GM19240 (cell line): ENCODE measurements around the gene DTNBP1.

Experiments used
- DNase-seq: peaks from one replicate; pipeline ENCODE4 v3.0.0; 2011; ENCODE audit warnings: low spot score; ENCODE audit not compliant: insufficient read length

Gene DTNBP1

DNA sequence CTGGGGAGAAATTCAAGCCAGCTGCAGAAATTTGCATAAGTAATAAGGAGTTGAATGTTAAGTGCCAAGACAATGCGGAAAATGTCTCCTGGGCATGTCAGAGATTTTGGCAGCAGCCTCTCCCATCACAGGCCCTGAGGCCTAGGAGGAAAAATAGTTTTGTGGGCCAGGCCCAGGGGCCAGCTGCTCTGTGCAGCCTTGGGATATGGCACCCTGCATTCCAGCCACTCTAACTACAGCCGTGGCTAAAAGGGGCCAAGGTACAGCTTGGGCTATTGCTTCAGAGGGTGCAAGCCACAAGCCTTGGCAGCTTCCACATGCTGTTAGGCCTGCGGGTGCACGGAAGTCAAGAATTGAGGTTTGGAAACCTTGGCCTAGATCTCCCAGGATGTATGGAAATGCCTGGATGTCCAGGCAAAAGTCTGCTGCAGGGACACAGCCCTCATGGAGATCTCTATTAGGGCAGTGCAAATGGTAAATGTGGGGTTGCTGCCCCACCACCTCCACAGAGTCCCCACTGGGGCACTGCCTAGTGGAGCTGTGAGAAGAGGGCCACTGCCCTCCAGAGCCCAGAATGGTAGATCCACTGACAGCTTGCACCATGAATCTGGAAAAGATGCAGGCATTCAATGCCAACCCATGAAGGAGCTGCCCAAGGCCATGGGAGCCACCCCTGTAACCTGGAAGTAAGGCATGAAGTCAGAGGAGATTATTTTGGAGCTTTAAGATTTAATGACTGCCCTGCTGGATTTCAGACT, 126.5 kb downstream of the DTNBP1 start:
- no peak for DNase-seq

DNA sequence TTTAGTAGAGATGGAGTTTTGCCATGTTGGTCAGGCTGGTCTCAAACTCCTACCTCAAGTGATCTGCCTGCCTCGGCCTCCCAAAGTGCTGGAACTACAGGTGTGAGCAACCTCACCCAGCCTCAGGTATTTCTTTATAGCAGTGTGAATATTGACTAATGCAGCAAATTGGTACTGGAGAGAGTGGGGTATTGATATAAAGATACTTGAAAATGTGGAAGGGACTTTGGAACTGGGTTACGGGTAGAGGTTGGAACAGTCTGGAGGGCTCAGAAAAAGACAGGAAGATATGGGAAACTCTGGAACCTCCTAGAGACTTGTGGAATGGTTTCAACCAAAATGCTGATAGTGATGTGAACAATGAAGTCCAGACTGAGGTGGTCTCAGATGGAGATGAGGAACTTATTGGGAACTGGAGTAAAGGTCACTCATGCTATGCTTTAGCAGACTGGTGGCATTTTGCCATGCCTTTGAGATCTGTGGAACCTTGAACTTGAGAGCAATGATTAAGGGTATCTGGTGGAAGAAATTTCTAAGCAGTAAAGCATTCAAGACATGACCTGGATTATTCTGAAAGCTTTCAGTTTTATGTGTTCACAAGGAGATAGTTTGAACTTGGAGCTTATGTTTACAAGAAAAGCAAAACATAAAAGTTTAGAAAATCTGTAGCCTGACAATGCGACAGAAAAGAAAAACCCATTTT, 127.2 kb downstream of the DTNBP1 start:
- no peak for DNase-seq

DNA sequence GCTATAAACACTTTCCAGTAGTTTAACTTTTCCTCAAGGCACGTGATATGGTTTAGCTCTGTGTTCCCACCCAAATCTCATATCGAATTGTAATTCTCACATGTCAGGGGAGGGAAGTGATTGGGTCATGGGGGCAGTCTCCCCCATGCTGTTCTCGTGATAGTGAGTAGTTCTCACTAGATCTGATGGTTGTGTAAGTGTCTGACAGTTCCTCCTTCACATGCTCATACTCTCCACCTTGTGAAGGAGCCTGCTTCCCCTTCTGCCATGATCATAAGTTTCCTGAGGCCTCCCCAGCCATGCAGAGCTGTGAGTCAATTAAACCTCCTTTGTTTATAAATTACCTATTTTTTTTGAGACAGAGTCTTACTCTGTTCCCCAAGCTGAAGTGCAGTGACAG, 127.9 kb downstream of the DTNBP1 start:
- no peak for DNase-seq

DNA sequence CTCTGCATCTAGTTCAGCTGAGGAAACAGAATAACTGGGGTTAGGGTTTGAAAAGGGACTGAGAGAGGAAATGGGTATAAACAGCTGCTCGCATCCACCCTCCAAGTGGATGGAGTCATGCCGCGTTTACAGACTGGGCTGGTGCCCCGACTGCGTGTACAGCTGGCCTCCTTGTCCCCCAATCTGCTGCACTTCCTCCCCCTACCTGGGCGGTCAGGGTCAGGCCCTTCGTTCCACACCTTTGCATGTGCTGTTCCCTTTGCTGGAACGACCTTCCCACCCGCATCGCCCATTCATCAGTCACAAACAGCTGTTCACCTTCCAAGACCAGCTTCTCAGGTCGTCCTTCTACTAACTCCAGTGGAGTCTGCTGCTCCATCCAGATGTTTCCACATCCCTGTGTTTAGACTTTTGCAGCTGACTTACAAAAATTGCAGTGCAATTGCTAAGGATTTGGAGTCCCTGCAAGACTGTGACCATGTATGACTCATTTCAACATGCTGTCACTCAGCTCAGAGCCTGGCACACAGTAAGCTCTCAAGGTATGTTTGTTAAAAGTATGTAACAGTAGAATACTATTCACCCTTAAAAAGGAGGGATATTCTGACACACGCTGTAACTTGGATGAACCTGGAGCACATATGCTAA, 129.3 kb downstream of the DTNBP1 start:
- no peak for DNase-seq

DNA sequence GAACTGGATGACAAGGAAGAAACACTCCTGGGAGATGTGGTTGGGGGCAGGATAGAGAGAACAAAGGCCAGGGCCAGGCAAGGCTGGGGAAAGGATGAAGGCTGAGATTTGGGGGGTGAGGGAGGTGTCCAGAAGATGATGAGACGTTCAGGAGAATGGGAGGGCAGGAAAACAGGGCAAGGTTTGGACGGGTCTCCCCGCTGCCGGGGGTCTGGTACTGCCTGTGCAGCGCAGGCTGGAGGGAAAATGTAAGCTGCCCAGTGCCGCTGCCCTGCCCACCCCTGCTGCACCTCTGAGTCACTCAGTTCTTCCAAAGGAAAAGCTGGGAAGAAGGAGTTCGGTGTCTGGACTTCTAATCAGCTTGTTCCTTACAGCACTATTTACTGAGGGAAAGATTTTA, 130.9 kb downstream of the DTNBP1 start:
- DNase-seq = no peak

DNA sequence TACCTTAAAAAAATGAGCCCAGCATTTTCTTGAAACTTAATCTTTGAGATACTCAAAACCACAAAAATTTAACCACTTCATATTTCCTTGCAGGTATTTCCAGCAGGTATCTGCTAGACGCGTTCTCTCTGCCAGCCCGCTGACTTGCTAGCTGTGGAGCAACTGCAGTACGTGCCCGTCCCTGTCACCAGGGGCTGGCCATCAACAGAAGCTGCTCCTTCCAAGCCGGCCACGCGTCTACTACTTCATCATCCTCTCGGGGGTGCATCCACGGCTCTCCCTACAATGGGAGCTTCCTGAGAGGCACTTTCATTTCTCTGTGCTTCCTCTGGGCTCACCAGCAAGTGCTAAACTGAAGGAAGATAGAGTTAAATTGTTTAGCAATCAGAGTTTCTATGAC, 132.4 kb downstream of the DTNBP1 start:
- no peak for DNase-seq

DNA sequence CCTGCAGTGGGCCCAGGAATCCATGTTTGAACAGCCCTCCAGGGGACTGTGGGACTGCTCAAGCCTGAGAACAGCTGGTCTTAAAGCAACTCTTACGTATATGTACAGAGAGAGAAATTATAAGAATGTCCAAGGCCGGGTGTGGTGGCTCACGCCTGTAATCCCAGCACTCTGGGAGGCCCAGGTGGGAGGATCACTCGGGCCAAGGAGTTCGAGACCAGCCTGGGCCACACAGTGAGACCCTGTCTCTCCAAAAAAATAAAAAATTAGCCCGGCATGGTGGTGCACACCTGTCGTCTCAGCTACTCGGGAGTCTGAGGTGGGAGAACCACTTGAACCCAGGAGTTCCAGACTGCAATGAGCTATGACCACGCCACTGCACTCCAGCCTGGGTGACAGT, 134.0 kb downstream of the DTNBP1 start:
- DNase-seq = no peak

DNA sequence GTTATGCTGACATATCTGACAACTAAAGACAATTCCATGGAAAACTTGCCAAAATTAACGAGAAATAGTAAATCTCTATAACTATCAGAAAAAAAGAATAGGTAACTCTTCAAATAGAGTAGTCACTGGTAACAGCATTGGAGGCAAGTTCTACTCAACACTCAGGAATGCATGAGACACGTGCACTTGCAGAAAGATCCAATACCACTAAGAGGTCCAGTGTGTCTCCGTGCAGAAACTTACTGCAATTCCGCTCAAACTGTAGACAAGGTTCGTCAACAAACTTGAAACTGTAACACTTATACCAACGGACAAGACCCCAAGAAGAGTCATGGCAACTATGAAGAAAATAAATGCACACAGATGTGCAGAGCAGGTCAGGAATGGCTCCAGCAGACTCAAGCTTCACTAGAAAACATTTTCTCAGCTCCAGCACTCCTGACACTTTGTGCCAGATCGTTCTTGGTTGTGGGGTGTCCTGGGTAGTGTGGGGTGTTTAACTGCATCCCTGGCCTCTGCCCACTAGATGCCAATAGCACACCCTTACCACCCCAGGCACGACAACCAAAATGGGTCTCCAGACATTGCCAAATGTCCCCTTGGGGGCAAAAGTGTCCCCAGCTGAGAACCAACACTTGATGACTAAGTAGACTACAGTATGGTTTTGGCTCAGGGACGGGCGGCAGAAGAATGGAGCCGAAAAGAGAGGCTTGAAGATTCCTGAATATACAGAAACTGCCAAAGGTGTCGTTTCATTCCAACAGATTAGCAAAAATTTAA, 134.8 kb downstream of the DTNBP1 start:
- no peak for DNase-seq

DNA sequence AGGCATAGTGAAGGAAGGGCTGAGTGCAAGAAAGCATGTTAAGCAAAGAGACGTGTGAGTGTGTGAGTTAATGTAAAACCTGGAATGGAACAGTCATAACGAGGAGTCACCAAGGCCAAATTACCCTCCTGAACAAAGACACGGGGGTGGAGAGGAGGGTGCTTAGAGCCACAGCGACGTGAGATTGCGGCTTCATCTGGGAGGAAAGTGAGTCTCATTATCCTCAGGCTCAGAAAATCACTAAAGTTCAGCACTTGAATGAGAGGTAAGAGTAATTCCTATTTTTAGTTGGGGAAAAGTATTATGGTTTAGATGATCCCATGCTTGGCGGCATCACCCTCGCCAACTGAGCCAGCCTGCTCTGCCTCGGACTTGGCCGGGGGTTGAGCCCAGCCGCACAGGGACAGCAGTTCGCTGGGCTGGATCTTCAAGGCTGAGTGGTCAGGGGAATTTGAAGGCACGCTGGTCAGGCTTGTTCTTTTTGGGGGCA, 136.6 kb downstream of the DTNBP1 start:
- no peak for DNase-seq

DNA sequence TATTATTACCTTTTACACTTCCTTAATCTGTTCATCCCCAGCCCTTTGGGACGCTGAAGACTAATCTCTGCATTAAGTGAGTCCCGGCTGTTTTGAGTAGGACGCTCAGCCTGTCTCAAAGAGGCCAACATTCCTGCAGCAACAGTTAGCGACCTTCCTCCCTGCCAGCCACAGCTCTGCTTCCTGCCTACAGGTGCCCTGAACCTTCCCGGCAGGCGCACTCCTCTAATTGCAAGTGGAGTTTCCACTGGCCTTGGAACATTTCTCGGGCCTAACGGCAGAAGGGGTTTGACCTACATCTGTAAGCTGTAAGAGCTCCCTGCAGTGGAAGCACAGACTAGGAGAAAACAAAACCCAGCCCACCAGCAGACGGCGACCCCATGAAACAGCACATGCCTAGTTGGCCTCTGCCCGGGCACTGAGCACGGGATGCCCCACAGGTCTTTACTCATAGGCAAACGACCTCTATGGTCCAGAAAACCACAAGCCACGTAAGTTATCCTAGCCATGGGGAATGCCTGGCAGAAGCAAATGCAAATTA, 137.9 kb downstream of the DTNBP1 start:
- DNase-seq = no peak

DNA sequence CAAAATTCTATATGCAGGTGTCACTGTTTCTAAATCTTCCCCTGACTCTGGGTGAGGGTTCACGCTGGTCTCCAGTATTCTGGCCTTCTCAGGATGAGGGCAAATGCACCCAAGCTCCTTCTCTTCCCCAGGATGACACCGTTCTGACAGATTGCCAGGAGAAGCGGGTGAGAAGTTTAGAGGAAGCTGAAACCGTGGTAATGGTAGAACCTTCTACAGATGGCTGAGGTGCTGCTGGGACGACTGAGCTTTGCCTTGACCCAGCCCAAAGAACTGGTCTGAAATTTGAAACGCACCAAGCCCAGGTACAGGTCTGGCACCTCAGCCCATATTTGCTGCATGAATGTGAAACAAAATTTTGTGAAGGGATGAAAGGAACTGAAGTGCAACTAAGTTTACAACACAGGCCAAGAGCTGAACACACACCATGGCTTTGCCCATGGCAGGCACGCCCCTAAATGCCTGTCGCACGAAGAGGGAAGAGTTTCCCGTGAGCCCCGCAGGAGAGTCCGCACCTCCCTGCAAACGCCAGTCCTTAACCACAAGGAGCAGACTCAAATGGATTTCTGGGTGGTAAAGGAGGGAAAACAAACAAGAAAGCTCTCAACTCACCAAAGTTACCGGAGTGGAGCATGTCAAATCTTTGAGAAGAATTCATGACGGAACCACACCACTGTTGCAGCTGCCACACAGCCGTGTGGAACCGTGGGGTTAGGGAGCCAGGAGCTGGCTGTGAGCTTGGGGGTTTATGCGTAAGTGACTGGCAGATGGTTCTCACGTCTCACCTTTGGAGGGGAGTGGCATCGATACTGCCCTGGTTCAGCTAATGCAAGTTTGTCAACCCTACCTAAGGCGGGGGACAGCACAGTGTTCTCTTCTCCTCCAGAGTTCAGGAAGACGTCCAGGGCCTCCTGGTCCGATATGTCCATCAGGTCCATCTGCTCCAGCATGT, 138.9 kb downstream of the DTNBP1 start:
- no peak for DNase-seq

DNA sequence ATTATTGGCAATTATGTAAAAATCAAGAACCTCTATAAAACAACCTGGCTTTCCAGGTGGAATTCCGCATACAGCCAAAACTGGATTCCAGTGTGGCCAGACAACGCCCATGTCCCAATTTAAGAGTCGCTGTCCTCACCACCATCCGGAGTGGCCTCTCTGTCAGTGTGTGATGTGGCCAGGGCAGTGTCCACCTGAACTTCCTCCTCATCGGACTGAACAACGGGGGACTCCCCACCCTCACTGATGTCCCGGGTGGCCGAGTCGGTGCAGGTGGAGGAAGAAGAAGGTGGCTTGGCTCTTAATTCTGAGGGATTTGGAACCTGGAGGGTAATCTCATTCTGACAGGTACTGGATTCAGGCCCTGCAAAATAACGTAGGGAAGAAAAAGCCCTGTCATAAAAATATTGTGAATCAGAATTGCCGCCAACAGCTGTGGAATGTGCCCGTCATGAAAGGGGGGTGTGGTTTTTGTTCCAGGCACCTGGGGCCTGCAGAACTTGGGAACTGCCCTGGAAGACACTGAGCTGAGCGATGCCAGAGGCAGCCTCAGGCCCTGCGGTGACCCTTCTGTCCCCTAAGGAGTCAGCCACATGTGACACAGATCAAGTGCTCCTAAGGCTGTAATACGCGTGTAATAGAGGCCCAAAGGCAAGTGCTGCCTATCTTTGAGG, 139.8 kb downstream of the DTNBP1 start:
- DNase-seq = no peak

DNA sequence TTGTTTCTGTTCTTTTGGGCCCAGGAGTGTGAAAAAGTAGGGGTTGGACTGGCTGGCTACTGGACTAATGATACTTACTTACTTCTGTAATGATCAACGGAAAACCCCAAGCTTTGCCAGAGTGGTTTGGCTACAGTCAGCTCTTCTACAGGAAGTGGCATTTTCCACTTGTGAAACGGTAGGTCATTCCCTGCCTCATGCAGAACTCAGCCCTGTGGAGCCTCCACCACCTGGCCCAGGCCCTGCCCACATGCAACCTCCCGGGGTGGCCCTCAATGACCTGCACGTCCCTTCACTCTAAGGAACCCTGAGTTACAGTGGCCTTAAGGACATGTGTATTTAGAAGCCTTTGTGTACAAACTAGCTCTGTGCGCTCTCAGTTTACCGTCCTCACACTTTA, 140.4 kb downstream of the DTNBP1 start:
- DNase-seq = no peak

DNA sequence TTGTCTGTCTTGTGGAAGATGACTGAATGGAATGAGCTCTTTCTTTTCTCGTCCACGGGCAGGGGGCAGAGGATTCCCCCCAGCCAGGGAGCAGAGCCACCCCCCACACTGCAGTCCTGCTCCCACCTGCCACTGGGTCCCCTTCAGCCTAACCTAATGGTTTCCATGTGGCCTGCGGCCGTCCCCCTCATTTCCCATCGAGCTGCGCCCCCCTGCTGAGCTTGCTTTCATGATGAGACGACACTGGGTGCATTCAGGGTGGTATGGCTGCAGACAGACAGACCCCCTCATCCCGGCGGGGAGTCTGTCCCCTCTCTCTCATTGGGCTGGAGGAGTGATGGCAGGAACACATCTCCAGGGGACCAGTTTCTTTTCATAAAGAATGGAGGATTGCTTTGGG, 140.8 kb downstream of the DTNBP1 start:
- DNase-seq = no peak

DNA sequence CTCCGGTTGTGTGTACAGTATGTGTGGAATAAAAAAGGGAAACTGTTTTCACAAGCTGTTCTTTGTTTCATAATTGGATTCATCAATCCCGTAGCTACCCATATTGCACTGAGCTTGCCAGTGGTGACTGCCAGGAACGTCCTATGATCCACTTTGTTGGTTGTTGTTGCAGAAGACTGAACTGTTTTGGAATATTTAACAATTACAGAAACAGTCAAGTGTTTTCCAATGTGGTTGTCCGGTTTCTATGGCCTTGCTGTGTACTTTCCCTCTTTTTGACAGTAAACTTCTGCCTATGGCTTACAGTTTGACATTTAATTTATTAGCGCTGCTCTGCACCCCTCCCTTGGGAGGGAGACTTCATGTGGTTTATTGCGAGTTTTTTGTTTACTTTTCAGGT, 141.2 kb downstream of the DTNBP1 start:
- no peak for DNase-seq

DNA sequence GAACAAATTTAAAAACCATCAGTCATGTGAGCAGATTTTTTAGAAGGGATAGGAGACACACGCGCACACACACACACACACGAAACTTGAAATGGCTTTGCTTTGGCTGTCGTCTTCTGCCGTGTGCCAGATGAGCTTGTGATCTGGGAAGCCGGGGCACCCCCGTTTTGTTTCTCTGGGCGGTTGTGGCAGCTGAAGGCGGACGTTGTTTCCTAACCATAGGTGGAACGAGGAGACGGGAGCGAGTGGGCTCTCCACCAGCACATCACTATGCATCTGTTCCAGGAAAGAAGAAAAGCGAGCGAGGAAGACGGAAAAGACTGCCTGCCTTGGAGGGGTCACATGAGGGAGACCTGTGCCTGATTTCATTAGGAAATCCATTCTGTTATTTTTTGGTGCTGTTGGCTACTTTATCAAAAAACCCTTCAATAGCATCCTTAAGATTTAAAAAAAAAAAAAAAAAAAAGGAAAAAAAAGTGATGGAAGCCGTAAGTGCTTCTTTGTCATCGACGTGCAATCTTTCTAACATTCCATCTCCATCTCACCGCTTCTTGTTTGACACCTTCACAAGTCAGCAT, 142.1 kb downstream of the DTNBP1 start:
- DNase-seq = no peak

DNA sequence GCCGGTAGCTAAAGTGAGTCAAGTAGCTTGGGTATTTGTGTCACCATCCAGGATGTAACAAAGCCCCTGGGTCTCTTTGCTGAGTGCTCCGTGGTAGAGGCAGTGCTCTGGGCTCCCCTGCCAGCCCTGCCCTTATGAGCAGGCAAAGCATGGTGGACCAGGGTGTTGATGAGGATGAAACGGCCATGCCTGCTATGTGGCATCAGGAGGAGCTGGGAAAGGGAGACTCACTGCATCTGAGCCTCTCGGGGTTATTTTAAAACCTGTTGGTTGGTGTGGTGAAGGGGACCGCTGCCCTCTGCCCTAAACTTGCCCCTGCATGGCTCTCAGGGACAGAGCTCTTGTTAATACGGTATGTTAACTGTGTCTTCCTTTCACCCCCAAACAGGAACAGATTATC, 143.1 kb downstream of the DTNBP1 start:
- DNase-seq = no peak

DNA sequence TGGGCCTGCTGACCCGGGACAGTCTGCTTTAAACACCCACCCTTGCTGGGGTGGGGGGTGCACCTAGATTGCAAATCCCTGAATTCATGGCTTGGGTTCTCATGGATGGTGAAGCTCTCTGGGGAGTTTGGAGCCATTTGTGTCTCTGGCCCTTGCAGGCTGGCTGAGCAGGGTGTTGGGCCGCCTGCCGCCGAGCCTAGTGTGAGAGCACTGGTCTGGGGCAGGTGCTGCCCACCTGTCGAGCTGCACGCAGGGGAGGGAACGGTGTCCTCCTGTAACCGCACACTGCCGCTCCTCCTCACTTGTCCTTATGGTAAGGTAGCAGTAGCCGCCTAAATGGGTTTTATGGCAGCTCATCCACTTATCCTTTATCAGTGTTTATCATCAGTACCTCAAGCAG, 143.9 kb downstream of the DTNBP1 start:
- no peak for DNase-seq

DNA sequence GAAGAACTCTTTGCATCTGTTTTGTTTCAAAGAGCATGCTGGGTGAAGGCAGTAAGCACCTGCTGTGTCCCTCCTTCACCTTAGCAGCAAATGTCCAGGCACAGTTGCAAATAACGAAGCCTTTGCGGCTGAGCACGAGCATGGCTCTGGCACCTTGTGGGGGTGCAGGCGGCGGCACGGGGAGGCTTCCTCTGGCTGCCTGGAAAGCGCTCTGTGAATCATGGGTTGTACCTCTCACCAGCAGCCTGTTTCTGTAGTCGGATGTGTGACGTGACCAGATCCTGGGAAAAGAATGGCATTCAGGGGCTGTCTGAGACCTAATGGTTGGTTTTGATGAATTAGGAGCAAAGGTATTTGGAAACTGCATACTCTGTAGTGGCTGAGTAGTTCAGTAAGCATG, 144.8 kb downstream of the DTNBP1 start:
- DNase-seq = no peak
